ENCODE measurements around the gene POTEF. TPM values are rescaled to one million over a fixed set of nuclear protein-coding genes. Genes with fewer than 3 reads are reported as not detected.
"Not testable (repeated sequence)": the region's sequence is repeated elsewhere in the genome, so short reads cannot be mapped to it uniquely, and the experiment has no call there.

The POTEF gene
- under 1 TPM; 0.09 to 0.70 (median 0.10) TPM for polyA plus RNA-seq (ENCODE audit: insufficient read length in 3 of 3)
- long read RNA-seq, donor 1, result 0 reads
- long read RNA-seq, donor 2, result 0 reads
- long read RNA-seq, donor 3, result 0 reads
- long read RNA-seq, donor 4, result 0 reads
- long read RNA-seq, donor 5, result 0 reads
- long read RNA-seq, donor 6, result 0 reads
- long read RNA-seq, donor 7, result 0 reads
- long read RNA-seq, donor 8, result 0 reads
- long read RNA-seq, donor 9, result 0 reads
- long read RNA-seq, donor 10, result 0 reads
- long read RNA-seq, donor 11, result 0 reads
- long read RNA-seq, donor 12, result 0 reads
- long read RNA-seq, donor 13, result 0 reads
- long read RNA-seq, donor 14, result 0 reads
- long read RNA-seq, donor 15, result 0 reads
- long read RNA-seq, donor 16, result 0 reads

DNA sequence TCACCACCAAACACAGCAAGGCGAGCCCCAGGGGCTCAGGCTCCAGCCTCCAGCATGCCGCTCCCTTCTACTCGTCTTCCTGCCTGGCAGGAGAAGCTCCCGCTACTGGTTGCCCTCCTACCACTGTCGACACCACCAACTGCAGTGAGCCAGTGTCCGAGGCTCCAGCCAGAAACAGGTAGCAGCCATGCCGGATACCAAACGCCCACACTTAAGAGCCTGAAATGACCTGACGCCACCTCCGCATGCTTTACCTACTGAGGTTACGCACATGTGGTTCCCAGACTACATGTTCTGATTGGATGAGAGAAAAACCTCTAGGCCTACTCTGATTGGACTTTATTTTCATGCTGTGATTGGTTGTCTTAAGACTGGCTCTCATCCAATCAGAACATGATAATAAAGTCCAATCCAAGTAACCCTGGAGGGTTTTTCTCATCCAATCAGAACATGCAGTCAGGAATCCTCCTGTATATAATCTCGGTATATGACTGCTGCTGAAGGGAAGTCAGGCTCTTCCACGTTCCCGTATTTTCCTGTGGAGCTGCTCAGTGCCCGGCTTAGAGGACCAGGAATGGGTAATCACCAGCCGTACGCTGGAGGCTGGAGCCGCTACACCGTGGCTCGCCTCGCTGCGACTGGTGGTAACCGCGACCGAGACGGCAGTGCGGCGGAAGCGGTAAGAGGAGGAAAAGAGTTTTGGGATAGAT is at the start of gene POTEF:
Gene POTEF (minus strand): TSS at position 103 of the 710 bp plus-strand sequence. CDS start 8,707 bp downstream, outside the sequence.
- DNase-seq, result not testable (repeated sequence)

DNA sequence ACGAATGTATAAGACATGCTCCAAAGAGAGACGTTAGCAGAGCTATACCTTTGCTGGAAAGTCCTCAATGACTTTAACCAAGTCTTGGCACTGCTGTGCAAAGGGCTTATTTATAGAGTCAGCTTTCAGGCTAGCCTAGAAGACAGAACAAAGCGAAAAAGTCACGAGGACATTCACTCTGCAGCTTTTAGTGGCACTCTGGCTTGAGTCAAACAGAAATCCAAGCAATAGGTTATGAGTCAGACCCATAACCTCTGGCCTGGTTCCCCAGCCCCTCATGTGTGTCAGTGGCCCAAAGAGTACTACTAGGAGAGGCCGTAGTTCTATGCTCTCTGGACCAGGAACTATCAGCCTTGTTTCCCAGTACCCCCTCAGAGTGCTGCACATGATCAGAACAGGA is 45.8 kb upstream of the POTEF start:
- DNase-seq, result not testable (repeated sequence)

DNA sequence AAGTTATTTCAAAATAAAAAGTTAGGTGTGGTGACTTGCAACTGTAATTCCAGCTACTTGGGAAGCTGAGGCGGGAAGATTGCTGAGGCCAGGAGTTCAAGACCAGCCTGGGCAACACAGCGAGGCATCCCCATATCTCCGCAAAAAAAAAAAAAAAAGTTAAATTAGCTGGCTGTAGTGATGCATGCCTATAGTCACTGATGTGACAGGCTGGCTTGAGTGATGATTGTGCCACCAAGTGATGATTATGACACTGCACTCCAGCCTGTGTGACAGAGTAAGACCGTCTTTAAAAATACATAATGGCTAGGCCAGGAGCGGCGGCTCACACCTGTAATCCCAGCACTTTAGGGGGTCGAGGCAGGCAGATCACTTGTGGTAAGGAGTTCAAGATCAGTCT is 40.9 kb upstream of the POTEF start:
- DNase-seq, result no peak

DNA sequence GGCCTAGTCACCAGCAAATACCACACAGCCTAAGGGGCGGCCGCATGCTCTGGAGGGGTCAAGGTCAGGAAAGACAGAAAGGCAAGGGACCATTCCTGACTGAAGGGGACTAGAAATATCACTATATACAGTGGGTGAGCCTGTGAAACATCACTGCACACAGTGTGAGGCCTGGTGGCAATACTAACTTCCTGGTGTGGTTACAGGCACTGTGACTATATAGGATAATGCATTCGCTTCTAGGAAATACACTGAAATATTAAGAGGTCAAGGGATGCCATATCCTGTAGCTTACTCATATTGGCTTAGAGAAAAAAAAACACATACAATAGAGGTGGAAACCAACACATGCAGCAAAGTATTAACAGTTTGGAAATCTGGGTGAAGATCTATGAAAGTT is 40.1 kb upstream of the POTEF start:
- not testable (repeated sequence) for DNase-seq

DNA sequence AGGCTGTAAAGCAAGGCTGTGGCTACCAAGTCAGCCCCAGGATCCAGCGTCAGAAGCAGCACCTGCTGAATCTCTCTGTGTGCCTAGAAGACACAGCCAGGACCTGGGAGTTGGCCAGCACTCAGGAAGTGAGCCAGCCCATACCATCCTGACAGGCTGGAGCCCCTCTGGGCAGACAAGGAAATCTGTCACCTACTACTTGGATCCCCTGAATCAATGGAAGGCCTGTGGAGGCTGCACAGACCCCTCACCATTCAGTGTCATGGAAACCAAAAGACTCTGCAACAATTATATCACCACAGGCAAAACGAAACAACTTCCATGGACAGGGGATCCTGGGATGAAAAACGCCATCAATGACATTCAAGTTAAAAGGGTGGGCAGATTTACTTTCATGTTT is 37.6 kb upstream of the POTEF start:
- not testable (repeated sequence) for DNase-seq

DNA sequence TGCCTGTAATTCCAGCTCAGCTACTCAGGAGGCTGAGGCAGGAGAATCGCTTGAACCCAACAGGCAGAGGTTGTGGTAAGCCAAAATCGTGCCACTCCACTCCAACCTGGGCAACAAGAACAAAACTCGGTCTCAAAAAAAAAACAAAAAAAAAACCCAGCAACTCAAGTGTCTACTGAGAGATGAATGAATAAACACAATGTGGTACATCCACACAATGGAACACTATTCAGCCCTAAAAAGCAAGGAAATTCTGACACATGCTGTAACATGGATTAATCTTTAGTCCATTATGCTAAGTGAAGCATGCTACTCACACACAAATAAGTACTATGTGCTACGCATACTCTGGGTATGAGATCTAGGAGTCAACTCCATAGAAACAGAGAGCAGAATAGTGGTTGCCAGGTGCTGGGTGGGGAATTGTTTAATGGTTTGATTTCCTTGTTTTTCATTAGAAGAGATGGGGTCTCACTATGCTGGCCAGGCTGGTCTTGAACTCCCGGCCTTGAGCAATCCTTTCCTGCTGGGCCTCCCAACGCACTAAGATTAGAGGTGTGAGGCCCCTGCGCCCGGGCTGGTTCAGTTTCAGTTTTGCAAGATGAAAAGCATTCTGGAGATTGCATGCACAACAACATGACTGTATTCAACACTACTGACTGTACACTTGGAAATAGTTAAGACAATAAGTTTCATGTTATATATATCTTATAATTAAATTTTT is 36.4 kb upstream of the POTEF start:
- no peak for DNase-seq

DNA sequence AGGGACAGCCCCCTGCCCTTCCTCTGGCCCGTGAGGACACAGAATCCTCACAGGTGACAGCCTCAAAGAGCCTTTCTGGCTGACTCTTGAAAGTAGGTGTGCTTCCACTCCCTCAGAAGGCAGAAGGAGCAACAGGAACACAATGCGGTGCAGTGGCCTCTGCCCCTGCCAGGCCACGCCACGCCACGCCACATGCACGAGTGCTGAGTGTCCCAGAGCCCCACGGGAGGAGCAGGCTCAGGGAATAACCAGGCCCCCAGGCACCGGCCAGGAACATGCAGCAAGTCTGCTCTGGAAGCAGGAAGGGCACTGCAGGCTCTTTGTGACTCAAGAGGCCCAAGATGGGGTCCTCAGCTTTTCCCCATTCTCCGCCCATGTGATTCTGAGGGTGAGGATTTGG is 33.9 kb upstream of the POTEF start:
- DNase-seq, result no peak

DNA sequence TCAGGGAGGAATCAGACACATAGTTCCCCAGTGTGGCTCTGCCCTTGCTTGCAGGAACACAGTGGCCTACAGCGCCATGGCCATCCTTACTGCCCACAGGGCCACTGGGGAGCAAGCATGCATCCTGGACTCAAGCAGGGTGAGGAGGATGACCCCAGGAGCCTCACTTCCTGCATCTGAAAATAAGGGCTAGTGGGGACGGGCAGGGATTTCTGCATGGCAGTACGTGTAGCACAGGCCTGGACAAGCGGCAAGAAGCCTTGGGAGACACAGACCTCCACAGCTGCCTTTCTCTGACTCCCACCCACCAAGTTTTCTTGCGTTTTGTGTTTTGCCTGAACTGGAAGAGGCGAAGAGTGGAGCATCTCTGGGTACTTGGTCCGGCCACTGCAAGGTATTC is 33.5 kb upstream of the POTEF start:
- not testable (repeated sequence) for DNase-seq

DNA sequence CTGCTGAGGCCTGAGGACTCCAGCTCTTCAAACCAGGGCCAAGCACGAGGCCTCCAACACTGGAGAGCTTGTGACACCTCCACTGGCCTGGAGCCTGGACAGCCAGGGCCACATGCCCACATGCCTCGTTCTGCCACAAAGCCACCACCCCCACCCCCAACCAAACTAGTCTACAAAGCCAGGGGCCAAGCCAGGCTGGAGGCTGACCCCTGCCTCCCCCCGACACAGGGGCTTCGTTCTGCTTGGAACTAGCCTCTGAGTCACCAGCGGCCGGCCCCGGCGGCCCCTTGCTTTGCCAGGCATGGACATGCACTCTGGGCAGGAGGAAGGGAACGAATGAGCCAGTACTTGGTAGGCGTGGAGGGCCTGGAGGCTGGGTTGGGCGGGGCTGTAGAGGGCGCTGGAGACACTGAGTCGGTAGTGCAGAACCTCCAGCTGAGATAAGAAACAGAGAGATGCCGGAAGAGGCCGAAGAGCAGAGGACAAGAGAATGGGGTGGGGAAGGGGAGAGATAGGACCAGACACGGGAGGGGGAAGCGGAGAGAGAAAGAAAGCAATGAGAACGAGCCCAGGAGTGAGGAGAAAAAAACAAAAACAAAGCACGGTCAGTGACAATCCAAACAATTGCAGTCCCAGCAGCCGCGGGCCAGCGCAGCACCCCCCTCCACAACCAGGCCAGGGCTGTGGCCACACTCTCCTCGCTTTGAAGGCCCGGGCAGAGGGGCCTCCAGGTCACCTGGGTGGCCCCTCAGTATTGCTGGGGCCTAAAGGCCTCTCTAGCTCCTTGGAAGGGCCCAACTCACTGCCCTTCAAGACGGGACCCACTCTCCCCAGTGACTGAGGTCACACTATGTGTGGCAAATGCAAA is 32.0 kb upstream of the POTEF start:
- DNase-seq, result not testable (repeated sequence)

DNA sequence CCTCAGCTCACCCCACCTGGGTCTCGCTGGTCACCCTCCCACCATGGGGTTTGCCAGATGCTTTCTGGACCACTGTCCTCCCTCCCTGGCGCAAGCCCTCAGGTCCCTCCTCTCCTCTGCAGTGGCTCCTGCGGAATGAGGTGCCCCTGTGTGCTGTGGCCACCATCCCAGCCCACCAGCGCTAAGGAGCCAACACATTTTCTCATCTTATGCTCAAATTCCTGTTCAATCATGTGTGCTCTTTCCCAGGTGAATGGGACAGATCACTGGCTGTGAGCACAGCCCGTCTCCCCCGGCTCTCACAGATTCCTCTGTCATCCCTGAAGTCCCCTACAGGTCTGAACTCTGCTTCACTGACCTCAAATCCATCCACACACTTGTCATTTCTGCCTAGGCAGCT is 31.1 kb upstream of the POTEF start:
- no peak for DNase-seq

DNA sequence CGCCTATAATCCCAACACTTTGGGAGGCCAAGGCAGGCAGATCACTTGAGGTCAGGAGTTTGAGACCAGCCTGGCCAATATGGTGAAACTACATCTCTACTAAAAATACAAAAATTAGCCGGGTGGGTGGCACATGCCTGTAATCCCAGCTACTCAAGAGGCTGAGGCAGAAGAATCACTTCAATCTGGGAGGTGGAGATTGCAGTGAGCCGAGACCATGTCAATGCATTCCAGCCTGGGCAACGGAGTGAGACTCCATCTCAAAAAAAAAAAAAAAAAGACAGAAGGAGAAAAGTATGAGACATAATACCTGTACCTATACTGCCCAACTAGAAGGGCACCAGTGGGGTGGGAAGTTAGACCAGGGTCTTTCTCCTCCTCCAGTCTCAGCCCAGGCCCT is 30.4 kb upstream of the POTEF start:
- not testable (repeated sequence) for DNase-seq

DNA sequence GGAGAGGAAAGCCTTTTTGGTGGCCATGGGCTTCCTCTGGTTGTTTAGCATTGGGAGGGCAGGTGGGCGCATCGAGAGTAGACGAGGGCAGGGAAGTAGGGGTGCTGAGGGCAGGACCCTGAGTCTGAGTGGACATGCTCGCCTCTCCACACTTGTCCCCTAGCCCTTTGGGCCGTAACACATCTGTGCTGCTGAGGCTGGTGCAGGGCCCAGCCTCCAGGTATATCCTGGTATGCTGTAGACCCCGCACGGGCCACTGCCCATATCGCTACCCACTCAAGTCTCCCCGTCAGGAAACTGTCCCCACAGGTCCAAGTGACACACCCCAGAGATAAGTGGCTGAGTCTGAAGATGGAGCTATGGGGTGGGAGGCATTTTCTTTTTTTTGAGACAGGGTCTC is 29.6 kb upstream of the POTEF start:
- DNase-seq, result no peak

DNA sequence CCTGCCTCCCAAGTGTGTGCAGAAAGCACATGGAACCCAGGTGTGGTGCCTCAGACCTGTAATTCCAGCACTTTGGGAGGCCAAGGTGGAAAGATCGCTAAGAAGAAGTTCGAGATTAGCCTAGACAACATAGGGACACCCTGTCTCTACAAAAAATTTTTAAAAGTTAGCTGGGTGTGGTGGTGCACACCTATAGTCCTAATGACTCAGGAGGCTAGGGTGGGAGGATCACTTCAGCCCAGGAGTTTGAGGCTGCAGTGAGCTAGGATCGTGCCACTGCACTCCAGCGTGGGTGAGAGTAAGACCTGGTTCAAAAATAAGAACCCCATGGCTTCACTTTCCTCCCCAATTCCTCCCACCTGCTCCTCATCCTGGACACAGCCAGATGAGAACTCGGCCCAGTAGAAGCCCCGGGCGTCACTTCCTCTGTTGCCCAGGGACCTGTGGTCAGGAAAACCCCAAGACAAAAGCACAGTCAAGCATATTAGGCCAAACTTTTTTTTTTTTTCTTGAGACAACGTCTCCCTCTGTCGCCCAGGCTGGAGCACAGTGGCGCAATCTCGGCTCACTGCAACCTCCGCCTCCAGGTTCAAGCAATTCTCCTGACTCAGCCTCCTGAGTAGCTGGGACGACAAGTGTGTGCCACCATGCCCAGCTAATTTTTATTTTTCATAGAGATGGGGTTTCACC is 28.9 kb upstream of the POTEF start:
- not testable (repeated sequence) for DNase-seq

DNA sequence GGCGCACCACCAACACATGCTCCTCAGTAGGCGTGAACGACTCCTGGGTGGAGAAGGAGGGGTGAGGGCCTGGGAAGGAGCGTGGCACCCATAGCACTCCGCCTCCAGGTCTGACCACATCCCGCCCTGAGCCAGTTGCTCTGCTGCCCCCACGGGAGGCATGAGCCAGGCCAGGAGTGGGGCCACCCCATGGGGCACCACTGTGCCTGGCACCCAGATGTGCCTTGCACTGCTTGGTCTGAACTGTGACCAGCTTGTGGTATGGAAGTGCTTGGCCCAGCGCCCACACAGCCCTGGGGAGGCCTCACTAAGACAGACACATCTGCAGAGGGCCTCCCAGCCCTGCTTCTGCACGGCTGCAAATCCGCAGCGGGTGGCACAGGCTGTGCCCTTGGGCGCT is 28.3 kb upstream of the POTEF start:
- not testable (repeated sequence) for DNase-seq

DNA sequence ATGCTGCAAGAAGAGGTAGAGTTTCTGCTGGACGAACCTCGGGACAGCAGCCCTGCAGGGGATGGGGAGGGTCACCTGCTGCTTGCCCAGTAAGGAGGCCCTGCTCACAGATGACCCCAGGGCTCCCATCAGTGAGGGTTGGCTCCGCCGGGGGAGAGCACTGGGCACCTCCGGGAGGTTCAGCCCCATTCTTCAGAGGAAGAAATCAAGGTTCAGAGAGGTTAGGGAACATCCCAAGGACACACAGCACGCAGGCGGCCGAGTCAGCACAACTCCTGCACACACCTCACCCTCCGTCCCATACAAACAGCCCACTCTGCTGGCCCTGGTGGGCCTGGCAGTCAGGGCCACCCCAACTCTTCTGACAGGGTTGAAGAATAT is 27.6 kb upstream of the POTEF start:
- DNase-seq, result no peak

DNA sequence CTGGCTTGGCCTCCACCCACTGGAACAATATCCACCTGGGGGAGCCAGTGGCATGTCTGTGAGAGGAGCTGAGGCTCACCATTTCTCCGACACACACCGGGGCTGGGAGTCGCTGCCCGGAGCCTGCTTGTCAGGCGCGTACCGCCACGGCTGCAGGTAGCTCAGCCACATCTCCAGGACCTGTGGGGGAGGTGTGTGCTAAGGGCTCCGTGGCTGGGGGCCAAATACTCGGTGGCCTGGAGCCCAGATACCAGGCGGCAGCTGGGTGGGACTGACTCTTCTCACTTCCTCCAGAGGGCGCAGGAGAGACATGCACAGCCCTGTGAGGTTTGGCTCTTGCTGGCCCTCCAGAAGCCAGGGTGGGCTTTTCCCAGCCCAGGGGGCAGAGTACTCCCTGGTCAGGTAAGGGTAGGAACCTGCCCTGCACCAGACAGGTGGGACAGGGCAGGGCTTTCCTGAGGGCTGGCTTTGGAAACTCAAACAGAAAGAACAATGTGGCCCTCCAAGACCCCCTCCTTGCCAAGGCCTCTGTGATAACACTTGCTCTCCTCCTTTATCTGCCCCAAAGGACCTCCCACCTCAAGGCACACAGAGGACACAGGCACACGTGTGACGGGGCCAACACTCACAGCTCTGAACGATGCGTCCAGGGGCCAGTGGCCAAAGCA is 27.1 kb upstream of the POTEF start:
- DNase-seq, result not testable (repeated sequence)

DNA sequence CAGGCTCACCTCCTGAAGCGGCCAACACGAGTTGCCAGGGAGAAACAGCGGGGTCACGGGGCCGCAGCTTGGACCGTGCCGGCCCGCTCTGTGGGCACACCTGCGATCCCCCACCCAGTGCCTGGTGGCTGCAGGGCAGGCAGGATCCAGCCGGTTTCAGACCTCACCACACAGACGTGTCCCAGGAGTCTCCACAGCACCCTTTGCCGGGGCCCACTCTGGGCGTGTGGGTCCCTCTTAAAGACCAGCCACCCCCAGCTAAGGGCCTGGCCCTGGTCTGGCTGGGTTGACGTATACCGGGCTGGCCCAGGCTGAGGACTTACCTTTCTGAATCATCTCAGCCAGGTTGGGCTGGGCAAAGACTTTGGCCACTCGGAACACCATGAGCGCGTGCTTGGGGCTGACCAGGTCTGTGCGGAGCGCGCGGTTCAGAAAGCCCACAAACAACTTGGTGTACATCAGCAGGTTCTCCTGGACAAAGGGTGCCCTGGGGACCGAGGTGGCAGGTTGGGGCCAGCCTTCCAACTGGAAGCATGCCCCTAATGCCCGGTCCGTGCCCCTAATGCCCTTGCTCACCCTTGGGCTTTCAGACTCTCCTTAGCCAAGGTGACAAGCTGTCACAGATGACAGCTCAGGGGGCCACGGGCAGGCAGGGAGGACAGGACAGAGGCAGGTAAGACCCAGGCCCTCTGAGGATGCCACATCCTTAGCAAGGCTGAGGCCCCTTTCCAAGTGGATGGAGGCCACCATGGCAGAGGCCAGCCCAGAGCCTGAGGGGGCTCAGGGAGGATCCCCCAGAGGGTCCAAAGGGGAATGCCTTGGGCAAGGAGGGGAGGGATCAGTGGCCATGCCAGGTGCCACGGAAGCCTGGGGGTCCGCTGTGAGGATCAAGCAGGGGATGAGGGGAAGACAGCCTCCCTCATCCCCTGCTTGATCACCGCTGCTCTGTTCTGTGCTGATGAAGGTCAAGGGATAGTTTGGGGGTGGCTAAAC is 26.0 kb upstream of the POTEF start:
- no peak for DNase-seq

DNA sequence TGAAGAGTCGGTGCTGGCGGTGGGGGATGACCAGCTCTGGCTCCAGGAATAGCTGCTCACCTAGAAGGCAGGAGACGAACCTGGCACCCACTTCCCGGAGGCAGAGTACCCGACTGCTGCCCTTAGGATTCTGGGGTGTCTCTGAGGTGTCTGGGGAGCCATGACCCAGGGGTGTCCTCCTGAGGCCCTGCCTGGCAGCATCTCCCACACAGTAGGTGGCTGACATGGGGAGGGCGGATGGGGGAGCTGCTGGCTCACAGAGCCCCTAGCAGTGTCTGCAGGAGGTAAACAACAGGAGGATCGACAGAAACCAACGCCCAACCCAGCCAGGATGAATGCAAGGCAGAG is 25.4 kb upstream of the POTEF start:
- DNase-seq, result not testable (repeated sequence)

DNA sequence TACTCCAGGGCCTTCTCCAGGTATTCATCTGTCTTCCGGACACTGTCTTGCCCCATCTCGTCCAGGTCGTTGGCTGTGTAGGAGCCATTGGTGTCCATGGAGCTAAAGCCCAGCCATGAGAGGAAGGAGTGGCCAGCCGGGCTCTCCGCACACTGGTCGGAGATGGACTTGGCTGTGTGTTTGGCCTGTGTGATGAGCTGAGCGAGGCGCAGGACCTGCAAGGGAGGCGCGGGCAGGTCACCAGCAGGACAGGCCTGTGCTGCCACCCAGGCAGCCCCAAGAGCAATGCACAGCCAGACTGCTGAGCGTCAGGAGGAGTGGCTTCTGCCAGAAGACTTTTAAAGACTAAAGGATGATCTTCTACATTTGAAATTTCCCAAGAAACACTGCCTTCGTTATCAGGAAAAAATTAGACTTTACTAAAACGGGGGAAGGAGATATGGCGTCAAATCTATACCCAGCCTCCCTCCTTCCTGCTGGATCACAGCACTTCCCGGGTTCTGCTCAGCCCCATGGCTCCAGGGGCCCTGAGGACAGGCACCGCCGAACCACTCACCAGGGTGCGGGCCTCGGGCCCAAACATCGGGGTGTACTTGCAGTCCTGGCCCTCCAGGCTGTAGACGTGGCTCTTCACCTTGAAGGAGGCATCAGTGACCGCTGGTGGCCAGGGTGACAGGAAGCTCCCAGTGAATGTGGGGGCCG is 24.9 kb upstream of the POTEF start:
- not testable (repeated sequence) for DNase-seq
